HT1080 (cell line): ENCODE data around the gene PLA2G4E. TPM values are rescaled to one million over a fixed set of nuclear protein-coding genes. Genes with fewer than 3 reads are reported as not detected.

Experiments
- DNase-seq: peaks from one replicate; pipeline ENCODE4 v3.0.0-alpha.2; 2015; ENCODE audit warnings: low read depth
- total RNA-seq: library from RNA; depleted of rRNA; stranded (reverse); fragments of >200 nt; shearing (Covaris generic); gene quantifications from 2 replicates; pipeline ENCODE4 v1.2.3, GENCODE V29; 2014

PLA2G4E gene
- total RNA-seq, 1 experiment from 2014 or later = not detected

DNA sequence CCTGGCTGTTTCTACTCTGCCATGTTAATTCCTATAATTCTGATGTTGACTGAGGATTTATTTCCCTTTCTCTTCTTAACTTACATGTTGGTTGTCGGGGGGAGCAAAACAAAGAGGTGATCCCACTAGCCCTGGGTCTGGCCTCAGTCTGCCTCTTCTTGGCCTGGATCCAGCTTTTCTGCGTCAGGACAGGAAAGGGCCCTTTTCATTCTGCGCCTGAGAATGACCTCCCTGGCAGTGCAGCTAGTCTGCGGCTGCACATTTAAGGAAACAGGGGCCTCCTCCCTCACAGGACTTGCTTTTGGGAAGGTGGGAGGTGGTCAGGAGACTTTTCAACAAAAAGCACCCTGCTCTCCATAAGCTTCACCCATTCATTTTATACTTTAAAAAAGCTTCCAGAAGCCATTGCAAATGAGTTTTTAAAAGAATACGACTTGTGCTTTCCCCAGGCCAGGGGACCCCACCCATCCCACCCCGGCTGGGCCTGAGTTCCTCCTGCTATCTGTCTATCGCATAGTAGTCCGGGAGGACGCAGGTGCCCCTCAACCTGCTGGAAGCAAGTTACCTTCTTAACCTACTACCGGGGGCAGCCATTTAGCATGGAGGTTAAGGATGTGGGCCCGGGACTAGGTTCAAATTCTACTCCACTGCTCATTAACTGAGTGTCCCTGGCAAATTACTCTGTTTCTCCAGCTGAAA, 27.2 kb downstream of the PLA2G4E start:
- no peak for DNase-seq

- DNase-seq = no peak
Measured at GRCh38 chr15:41992803-41993190, 28.0 kb downstream of the PLA2G4E start.

GRCh38 chr15:41992151-41992802, 28.6 kb downstream of the PLA2G4E start:
- no peak for DNase-seq

DNA sequence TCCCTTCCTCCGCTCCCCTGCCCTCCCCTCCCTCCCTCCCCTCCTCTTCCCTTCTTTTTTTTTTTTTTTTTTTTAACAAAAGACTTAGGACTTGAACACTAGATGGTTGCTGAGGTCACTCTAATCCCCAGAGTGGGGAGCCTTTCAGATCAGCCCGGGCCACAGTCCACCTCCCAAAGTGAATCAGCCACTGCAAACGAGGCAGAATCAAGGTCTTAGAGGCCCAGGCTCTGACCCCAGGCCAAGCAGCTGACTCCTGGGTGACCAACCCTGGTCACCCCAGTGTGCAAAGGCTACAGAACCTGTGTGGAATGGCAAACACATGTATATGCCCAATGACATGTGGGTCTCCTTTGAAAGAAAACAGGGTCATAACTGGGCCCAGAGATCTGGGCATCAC, 30.2 kb downstream of the PLA2G4E start:
- DNase-seq = no peak

- no peak for DNase-seq
Measured at GRCh38 chr15:41990243-41990605, 30.6 kb downstream of the PLA2G4E start.

GRCh38 chr15:41989573-41990242, 31.1 kb downstream of the PLA2G4E start:
- peak; percentile 70 for DNase-seq

DNA sequence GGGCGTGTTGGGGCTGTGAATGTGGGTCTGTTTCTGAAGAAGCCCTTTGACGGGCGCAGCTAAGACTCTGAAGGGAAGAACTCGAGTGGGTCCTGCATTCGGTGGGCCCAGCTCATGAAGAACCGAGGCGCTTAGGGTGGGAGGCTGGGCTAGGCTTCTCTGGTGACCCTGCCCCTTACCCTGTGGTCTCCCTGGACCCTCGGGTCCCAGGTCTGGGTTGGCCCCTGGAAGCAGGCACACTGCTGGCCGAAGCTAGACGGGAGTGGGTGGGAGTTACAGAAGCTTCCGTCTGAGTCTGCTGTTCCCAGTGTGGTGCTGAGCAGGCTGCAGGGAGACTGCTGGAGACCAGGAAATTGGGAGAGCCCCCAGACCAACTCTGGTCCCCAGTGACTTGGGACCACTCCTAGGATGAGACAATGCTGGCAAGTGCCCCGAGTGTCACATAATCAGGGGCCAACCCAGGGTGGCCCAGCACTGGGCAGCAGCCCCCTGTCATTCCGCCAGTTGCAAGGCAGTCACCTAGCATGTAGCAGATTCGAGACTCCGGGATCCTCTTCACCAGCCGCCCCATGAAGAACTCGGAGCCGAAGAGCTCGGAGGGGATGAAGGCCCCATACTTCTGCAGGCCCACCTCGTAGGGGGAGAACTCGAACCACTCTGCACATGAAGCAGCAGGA, 31.8 kb downstream of the PLA2G4E start:
- no peak for DNase-seq

DNA sequence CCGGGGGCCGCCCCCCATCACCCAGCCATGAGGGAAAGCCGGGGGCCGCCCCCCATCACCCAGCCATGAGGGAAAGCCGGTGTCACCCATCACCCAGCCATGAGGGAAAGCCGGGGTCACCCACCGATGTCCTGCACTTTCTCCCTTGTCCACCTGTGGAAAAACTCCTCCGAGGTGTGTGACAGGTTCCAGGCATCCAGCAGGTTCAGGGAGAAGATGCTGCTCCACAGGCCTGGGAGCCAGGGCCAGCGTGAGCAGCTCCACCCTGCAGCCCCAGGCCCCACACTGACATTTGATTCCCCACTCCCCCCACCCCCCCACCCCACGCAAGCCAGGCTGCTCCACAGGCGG, 32.9 kb downstream of the PLA2G4E start:
- DNase-seq = no peak

DNA sequence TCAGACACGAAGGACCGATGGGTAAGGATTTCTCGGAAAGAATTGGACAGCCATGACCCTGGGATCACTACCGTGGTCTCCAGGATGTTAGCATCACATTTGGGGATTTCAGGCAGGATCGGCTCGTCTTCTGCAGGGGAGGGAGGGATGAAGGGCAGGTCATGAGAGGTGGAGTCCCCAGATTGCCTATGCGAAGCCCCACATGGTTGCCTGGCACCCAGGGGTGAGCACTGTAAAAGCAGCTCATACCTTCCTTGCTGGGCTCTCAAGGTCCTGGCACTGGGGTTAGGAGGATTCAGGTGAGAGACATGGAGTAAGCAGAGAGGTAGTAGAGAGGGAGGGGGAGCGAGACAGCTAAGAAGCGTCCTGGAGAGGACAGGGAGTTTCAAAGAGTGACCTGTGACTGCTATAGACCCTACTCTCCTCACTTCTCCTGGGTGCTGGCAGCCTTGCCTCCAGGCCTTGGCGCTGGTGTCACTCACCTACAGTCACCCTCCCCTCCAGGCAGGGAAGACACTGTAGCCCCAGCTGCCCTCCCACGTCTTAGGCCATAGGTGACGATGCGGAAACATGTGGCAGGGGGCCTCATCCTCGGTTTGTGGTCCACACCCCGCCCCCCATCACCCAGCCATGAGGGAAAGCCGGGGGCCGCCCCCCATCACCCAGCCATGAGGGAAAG, 33.5 kb downstream of the PLA2G4E start:
- DNase-seq = no peak

- no peak for DNase-seq
Measured at GRCh38 chr15:41985236-41986160, 35.3 kb downstream of the PLA2G4E start.

DNA sequence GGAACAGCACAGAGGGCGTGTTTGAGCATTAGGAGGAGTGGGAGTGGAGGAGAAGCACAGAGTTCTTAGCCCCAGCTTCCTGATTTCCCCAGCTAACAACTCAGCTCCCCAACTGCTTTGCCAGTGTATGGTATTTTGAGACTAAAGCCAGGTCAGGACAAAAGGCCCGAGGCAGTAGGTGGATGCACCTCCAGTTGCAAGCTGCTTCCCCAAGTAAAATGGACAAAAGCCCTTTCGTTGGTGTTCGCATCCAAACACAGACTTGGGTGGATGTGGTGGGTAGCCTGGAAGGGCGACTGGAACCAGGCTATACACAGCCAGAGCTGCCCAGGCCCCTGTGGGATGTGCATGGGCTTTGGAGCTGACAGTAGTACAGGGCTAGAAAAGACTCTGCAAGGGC, 36.2 kb downstream of the PLA2G4E start:
- DNase-seq = no peak

DNA sequence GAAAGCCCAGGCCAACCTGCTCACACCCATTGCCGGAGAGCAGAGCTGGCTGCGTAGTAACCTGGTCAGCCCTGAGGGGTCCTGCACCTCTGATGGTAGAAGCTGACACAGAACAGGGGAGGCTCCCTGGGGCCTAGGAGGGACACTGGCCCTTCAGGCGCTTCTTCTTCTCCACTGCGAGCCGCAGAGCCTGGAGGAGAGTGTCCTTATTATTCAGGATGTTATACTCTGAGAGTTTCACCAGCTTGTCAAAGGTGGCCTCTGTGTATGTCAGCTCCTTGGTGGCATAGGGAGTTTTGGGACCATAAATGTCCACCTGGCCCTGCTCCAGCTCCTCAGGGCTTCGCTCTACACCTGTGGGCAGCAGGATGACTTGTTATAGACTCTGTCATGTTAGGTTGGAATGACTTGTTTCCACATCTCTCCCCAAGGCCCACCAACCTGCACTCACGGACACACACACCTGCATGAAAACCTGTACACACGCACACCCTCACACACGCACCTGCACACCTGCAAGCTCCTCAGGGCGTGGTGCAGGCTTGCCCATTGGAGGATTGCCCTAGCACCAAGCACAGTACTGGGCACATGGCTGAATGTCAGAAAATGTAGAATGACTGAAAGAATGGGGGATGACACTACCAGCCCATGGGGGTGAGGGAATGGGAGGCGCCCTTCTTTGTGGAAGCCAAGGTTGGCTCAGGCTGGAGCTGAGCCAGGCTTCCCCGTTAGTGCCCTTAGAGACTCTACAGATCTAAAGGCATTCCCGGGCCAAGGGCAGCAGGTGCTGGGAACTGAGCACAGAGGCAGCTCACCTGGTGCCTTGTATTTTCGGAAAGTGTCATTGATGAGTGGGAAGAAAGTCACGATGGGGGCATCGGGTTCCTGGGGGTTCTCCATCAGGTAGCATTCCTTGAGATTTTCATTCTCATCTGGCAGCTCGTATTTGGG, 36.9 kb downstream of the PLA2G4E start:
- no peak for DNase-seq

- no peak for DNase-seq
Measured at GRCh38 chr15:41983221-41983620, 37.6 kb downstream of the PLA2G4E start.

- no peak for DNase-seq
Measured at GRCh38 chr15:41982133-41982930, 38.5 kb downstream of the PLA2G4E start.

DNA sequence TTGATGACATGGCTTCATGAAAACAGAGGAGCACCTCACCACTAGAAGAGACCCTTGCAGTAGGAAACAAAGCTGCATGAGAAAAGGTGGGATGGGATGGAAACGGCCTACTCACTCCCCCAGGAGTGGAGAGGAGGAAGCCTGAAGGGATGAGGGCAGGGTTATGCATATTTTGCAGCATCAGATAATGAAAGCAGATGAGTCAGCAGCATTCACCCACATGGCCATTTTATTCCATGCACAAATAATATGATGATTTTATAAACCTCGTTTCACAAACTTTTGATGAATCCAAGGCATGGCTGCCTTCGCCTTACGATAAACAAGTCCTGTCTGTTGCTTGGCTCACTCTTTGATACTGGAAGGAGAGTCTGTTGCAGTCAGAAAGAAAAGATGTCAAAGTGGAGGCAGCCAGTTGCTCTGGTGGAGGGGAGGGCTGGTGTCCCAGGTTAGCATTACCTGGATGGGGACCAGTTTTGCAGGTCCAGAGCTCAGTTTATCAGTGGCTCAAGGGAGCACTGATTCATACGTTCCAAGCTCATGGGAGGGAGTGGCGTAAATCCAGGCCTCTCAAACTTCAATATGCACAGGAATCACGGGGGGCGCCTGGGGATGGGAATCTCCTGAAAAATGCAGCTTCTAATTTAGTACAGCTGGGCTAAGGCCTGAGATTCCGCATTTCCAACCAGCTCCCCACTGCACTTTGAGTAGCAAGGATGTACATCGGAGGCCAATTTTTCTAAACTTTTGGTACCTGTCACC, 39.3 kb downstream of the PLA2G4E start:
- no peak for DNase-seq

GRCh38 chr15:41980654-41981323, 40.1 kb downstream of the PLA2G4E start:
- no peak for DNase-seq
